ENCODE data around the gene SH3BGRL2. TPM values are rescaled to one million over a fixed set of nuclear protein-coding genes. Genes with fewer than 3 reads are reported as not detected.
"Not testable (repeated sequence)": the region's sequence is repeated elsewhere in the genome, so short reads cannot be mapped to it uniquely, and the experiment has no call there.

The SH3BGRL2 gene
- total RNA-seq, 1 donor from 2014 or later: 10.7 TPM

DNA sequence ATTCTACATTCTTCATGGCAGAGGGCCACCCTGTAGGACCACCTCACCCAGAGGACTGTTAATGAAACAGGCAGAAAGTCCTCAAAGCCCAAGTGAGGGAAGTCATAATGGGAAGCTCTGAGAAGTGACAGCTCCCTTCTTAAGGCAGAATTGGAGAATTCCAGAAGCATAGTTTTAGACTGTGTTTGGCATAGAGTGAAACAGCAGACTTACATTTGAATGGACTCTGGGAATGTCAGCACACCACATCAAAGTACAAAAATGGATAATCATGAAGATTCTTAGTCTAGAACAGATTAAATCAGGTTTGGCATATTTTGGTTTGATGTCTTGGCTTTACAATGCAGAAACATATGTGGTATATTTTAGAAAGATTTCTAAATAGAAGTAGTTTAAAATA, 17.9 kb downstream of the SH3BGRL2 start:
- no peak for DNase-seq (ENCODE audit: low read depth)

DNA sequence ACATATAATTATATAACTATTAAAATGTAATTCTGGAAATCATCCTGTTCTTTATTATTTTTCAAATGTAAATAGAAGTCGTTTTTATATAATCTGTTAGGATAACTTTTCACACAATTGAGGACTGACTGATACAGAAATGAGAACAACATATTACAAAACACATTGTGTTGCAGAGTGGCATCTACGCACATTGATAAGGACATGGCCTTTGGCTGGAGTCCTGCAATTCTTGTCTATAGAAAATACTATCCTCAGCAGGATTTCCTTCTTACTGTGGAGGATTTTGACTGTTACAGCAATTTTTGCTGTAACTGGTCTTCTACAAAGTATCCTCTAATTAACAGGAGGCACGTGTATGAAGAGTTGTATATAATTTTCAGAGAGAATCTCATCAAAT, 19.8 kb downstream of the SH3BGRL2 start:
- no peak for DNase-seq (ENCODE audit: low read depth)

GRCh38 chr6:79656134-79656533, 25.0 kb downstream of the SH3BGRL2 start:
- no peak for DNase-seq (ENCODE audit: low read depth)

GRCh38 chr6:79657238-79657637, 26.1 kb downstream of the SH3BGRL2 start:
- no peak for DNase-seq (ENCODE audit: low read depth)

GRCh38 chr6:79663655-79664054, 32.5 kb downstream of the SH3BGRL2 start:
- DNase-seq (ENCODE audit: low read depth): not testable (repeated sequence)

DNA sequence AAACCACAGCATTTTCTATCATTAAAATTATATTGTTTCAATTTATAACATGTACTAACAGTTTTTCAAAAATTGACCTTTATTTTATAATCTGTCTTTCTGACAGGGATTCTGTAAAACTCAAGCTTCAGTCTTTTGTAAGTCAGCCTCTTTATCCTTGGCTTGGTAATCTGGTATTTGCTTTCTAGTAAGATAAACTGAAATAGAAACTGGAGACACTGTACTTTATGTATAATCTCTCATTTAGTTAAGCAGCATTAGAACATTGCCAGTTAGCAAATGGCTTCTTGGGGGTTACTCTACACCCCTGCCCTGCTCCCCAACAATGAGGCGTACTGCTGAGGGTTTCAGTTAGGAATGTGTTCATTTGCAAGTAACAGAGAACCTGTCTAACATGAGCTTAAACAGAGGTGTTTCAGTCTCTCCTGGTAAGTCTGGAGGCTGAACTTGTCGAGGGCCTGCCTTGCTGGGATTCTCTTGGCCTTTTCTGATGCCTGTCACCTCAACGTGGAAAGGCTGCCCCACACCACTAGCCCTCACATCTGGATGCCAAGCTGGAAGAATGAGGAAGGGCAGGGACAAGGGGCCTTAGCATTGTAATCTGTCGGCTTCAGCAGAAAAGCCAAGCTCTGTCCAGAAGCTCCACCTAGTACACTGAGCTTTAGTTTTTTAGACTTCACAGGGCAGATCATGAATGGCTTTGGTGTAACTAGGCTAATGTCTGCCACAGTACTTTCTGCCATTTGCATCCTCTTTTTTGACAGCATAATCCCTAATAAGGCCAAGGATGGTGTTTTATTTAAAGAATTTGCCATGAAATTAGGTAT, 34.8 kb downstream of the SH3BGRL2 start:
- DNase-seq (ENCODE audit: low read depth): no peak

GRCh38 chr6:79666634-79667033, 35.5 kb downstream of the SH3BGRL2 start:
- no peak for DNase-seq (ENCODE audit: low read depth)

DNA sequence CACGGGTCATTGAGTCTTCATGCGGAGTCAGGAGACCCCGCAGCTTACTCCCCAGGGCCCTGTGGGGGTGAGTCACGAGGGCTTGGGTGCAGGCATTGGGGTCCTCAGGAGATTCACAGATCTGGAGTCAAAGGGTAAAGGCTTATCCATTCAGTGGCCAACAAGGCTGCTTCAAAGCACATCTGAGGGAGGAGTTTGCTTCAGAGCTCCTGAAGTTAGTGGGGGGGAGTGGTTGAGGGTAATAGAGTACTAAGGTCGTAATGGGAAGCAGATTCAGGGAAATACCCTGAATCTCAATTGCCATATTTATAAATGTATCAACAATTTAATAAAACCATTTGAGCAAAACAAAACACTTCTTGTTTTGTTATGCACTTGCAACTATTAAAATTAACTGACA, 37.3 kb downstream of the SH3BGRL2 start:
- DNase-seq (ENCODE audit: low read depth): no peak

- no peak for DNase-seq (ENCODE audit: low read depth)
Observed at GRCh38 chr6:79669766-79670165, 38.6 kb downstream of the SH3BGRL2 start.

- DNase-seq (ENCODE audit: low read depth): no peak
Observed at GRCh38 chr6:79670789-79671188, 39.7 kb downstream of the SH3BGRL2 start.

GRCh38 chr6:79671600-79672266, 40.6 kb downstream of the SH3BGRL2 start:
- peak; percentile 89 for DNase-seq (ENCODE audit: low read depth)

GRCh38 chr6:79672631-79673111, 41.5 kb downstream of the SH3BGRL2 start:
- DNase-seq (ENCODE audit: low read depth): peak; percentile 55

GRCh38 chr6:79673947-79674346, 42.8 kb downstream of the SH3BGRL2 start:
- DNase-seq (ENCODE audit: low read depth): no peak

GRCh38 chr6:79676785-79677736, 45.9 kb downstream of the SH3BGRL2 start:
- peak; percentile 7 for DNase-seq (ENCODE audit: low read depth)

- not testable (repeated sequence) for DNase-seq (ENCODE audit: low read depth)
Observed at GRCh38 chr6:79682682-79683081, 51.6 kb downstream of the SH3BGRL2 start.

GRCh38 chr6:79684876-79685275, 53.7 kb downstream of the SH3BGRL2 start:
- DNase-seq (ENCODE audit: low read depth): peak; percentile 38

GRCh38 chr6:79686707-79687309, 55.7 kb downstream of the SH3BGRL2 start:
- no peak for DNase-seq (ENCODE audit: low read depth)

GRCh38 chr6:79687759-79688158, 56.6 kb downstream of the SH3BGRL2 start:
- DNase-seq (ENCODE audit: low read depth): no peak

DNA sequence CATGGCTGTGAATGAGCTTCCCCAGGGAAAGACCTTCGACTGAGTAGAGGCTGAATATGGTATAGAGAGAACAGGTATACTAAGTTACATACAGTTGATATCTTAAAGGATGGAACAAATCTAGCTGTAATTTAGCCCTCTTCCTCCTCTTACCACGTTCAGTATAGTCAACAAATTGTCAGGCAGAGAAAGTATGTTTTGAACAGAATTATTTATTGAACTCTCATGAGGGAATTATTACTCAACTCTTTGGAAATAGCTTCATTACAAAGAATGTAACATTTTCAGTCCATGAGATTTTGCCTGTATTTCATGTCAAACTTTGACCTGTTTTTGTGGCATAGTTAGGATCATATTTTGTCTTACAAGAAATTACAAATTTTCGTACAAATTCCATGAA, 63.0 kb downstream of the SH3BGRL2 start:
- DNase-seq (ENCODE audit: low read depth): no peak

DNA sequence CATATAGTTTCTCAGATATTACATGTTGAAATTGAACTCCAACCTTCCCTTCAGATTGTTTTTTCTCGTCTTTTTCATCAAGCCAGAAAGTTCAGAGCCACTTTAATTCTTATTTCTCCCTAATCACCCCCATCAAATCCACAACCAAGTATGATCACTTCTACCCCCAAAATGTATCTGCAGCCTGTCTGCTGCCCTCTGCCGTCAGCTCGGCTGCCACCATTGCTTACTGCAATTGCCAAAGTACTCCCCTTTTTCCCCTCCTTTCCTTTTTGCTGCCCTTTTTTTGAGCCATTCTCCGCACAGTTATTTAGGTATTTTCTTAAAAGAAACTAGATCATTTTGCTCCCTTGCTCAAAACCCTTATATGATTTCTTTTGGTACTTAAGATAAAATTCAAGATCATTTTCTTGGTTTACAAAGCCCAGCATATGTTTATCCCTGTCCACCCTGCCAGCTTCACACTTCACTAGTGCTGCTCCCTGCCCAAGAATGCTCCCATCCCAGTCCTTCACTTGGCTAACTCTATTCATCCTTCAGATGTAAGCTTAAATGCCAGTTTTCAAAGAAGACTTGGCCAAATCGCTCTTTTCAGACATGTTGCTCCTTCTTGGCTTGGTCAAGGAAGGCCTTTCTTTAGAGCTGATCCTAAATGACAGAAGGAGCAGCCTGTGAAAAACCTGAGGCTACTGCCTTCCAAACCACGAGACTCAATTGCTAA, 63.7 kb downstream of the SH3BGRL2 start:
- DNase-seq (ENCODE audit: low read depth): no peak

- no peak for DNase-seq (ENCODE audit: low read depth)
Observed at GRCh38 chr6:79697430-79697829, 66.3 kb downstream of the SH3BGRL2 start.
